ENCODE measurements around the gene PHF14.
A peak's percentile ranks its signal among the peaks of the same experiment; 100 is the strongest.
"Not testable (repeated sequence)": the region's sequence is repeated elsewhere in the genome, so short reads cannot be mapped to it uniquely, and the experiment has no call there.

The PHF14 gene

GRCh38 chr7:10973061-10973941, at the start of gene PHF14:
Gene PHF14, plus strand, starts transcription at chr7:10973872. Its CDS starts 452 bp downstream, at chr7:10974324.
- peak; percentile 97 for DNase-seq (ENCODE audit: low read depth, low spot score)
- in situ Hi-C loops (cut with HindIII; ENCODE audit: low sequenced_read_pairs): no loop called here
- no peak for TF ChIP-seq CTCF (IDR thresholded peaks at IDR 0.05; ENCODE audit: low read depth, low read length)
- peak within 1 kb of the TSS; percentile 81 for H3K4me3 ChIP-seq (ENCODE audit: low read depth, low read length)

- in situ Hi-C loops (cut with HindIII; ENCODE audit: low sequenced_read_pairs): no loop called here
Observed at GRCh38 chr7:10924370-10924769, 49.3 kb upstream of the PHF14 start.

GRCh38 chr7:10928203-10928602, 45.5 kb upstream of the PHF14 start:
- DNase-seq (ENCODE audit: low read depth, low spot score): not testable (repeated sequence)

More at GRCh38 chr7:10924370-10924769, 49.3 kb upstream of the PHF14 start:
- no peak overlapping the region for H3K4me3 ChIP-seq (ENCODE audit: low read depth, low read length)
- no peak for TF ChIP-seq CTCF (IDR thresholded peaks at IDR 0.05; ENCODE audit: low read depth, low read length)
- DNase-seq (ENCODE audit: low read depth, low spot score): no peak

GRCh38 chr7:10930551-10930950, 43.1 kb upstream of the PHF14 start:
- no peak overlapping the region for H3K4me3 ChIP-seq (ENCODE audit: low read depth, low read length)
- DNase-seq (ENCODE audit: low read depth, low spot score): no peak
- in situ Hi-C loops (cut with HindIII; ENCODE audit: low sequenced_read_pairs): no loop called here
- TF ChIP-seq CTCF (IDR thresholded peaks at IDR 0.05; ENCODE audit: low read depth, low read length): no peak

More at GRCh38 chr7:10928203-10928602, 45.5 kb upstream of the PHF14 start:
- in situ Hi-C loops (cut with HindIII; ENCODE audit: low sequenced_read_pairs); H3K4me3 ChIP-seq (ENCODE audit: low read depth, low read length): not testable (repeated sequence)

- H3K4me3 ChIP-seq (ENCODE audit: low read depth, low read length): no peak overlapping the region
- in situ Hi-C loops (cut with HindIII; ENCODE audit: low sequenced_read_pairs): no loop called here
- no peak for DNase-seq (ENCODE audit: low read depth, low spot score)
Observed at GRCh38 chr7:10931161-10931560, 42.5 kb upstream of the PHF14 start.

GRCh38 chr7:10934292-10934691, 39.4 kb upstream of the PHF14 start:
- in situ Hi-C loops (cut with HindIII; ENCODE audit: low sequenced_read_pairs): no loop called here
- DNase-seq (ENCODE audit: low read depth, low spot score): no peak
- no peak overlapping the region for H3K4me3 ChIP-seq (ENCODE audit: low read depth, low read length)
- TF ChIP-seq CTCF (IDR thresholded peaks at IDR 0.05; ENCODE audit: low read depth, low read length): no peak

More at GRCh38 chr7:10931161-10931560, 42.5 kb upstream of the PHF14 start:
- no peak for TF ChIP-seq CTCF (IDR thresholded peaks at IDR 0.05; ENCODE audit: low read depth, low read length)

- DNase-seq (ENCODE audit: low read depth, low spot score): no peak
- TF ChIP-seq CTCF (IDR thresholded peaks at IDR 0.05; ENCODE audit: low read depth, low read length): no peak
- in situ Hi-C loops (cut with HindIII; ENCODE audit: low sequenced_read_pairs): no loop called here
- peak overlapping the region; percentile 77 for H3K4me3 ChIP-seq (ENCODE audit: low read depth, low read length)
Observed at GRCh38 chr7:10939237-10939910, 34.3 kb upstream of the PHF14 start.
